Osteoblast (primary cell): ENCODE measurements around the gene IRX3. TPM values are rescaled to one million over a fixed set of nuclear protein-coding genes. Genes with fewer than 3 reads are reported as not detected.

Source experiments
- DNase-seq: peaks from one replicate; pipeline ENCODE4 v3.0.0; 2011; ENCODE audit warnings: low spot score, mixed read lengths; ENCODE audit not compliant: insufficient read length; ENCODE audit errors: missing footprints
- H2AFZ ChIP-seq: 2 replicates; pipeline ENCODE4 v1.6.0; 2011; ENCODE audit warnings: mild to moderate bottlenecking, low read length
- H3K27ac ChIP-seq: 2 replicates; pipeline ENCODE4 v1.5.1; 2011; ENCODE audit warnings: mild to moderate bottlenecking, low read depth, low read length, moderate library complexity
- H3K27me3 ChIP-seq: 2 replicates; pipeline ENCODE4 v1.6.0; 2012; ENCODE audit warnings: mild to moderate bottlenecking, control low read depth, inconsistent platforms, low read length, moderate library complexity; ENCODE audit not compliant: insufficient read depth
- H3K36me3 ChIP-seq: 2 replicates; pipeline ENCODE4 v1.5.1; 2011; ENCODE audit warnings: mild to moderate bottlenecking, low read length, control low read depth, moderate library complexity; ENCODE audit not compliant: insufficient read depth
- H3K4me1 ChIP-seq: 2 replicates; pipeline ENCODE4 v1.5.1; 2011; ENCODE audit warnings: mild to moderate bottlenecking, low read length, control low read depth, moderate library complexity; ENCODE audit not compliant: insufficient read depth
- H3K4me2 ChIP-seq: 2 replicates; pipeline ENCODE4 v1.6.0; 2011; ENCODE audit warnings: mild to moderate bottlenecking, low read length; ENCODE audit not compliant: insufficient read depth
- H3K4me3 ChIP-seq: fragments of 200-600 bp; sonication (generic); 3 replicates; pipeline ENCODE4 v1.5.1; 2012; ENCODE audit warnings: mild to moderate bottlenecking, low read length, inconsistent platforms; ENCODE audit not compliant: insufficient read depth
- H3K79me2 ChIP-seq: 2 replicates; pipeline ENCODE4 v1.6.0; 2012; ENCODE audit warnings: mild to moderate bottlenecking, low read length, control low read depth, inconsistent platforms; ENCODE audit not compliant: insufficient read depth
- H3K9me3 ChIP-seq: 2 replicates; pipeline ENCODE4 v1.5.1; 2011; ENCODE audit warnings: low read depth, low read length, control low read depth
- H4K20me1 ChIP-seq: 2 replicates; pipeline ENCODE4 v1.6.0; 2012; ENCODE audit warnings: mild to moderate bottlenecking, low read length, control low read depth; ENCODE audit not compliant: insufficient read depth
- total RNA-seq: library from RNA; depleted of rRNA; stranded (reverse); fragments of >200 nt; gene quantifications from 2 replicates; pipeline ENCODE4 v1.2.3, GENCODE V29; 2012
- TF ChIP-seq, protein P1 (sequence below): IDR thresholded peaks from 2 replicates; pipeline ENCODE4 v1.5.1; 2011; ENCODE audit warnings: mild to moderate bottlenecking, low read depth, low read length, moderate library complexity; ENCODE audit errors: extremely low read depth

Gene IRX3
- total RNA-seq, 1 donor = 71.7 TPM

DNA sequence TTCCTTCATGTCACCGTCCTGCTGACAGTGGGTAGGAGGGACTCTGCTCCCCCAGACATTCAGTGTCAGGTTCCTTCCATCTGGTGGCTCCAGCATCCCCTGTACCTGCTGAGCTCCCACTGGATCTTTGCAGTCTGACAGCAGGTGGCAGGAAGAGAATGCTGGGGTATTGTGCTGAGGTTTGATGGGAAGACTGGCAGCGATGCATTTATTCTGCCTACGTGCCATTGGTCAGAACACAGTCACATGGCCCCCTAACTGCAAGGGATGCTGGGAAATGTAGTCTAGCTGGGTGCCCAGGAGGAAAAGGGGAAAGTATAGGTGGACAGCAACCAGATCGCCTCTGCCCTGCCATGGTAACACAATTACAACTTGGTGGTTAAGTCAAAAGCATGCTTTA, 44.4 kb downstream of the IRX3 start:
- Histone ChIP-seq H3K4me3 (no peak overlapping the region), H3K27me3 (peaks cover 17% of the 10 kb centered on the region), H3K4me1 (no peaks in the 10 kb centered on the region), H3K9me3 (no peaks in the 10 kb centered on the region), H3K79me2 (no peaks in the 10 kb centered on the region), H3K36me3 (no peaks in the 10 kb centered on the region), H2AFZ (no peak overlapping the region), H4K20me1 (no peaks in the 10 kb centered on the region), H3K27ac (no peak overlapping the region), H3K4me2 (no peak overlapping the region)
- TF ChIP-seq, protein P1, sequence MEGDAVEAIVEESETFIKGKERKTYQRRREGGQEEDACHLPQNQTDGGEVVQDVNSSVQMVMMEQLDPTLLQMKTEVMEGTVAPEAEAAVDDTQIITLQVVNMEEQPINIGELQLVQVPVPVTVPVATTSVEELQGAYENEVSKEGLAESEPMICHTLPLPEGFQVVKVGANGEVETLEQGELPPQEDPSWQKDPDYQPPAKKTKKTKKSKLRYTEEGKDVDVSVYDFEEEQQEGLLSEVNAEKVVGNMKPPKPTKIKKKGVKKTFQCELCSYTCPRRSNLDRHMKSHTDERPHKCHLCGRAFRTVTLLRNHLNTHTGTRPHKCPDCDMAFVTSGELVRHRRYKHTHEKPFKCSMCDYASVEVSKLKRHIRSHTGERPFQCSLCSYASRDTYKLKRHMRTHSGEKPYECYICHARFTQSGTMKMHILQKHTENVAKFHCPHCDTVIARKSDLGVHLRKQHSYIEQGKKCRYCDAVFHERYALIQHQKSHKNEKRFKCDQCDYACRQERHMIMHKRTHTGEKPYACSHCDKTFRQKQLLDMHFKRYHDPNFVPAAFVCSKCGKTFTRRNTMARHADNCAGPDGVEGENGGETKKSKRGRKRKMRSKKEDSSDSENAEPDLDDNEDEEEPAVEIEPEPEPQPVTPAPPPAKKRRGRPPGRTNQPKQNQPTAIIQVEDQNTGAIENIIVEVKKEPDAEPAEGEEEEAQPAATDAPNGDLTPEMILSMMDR = no peak
- DNase-seq = peak; percentile 18

DNA sequence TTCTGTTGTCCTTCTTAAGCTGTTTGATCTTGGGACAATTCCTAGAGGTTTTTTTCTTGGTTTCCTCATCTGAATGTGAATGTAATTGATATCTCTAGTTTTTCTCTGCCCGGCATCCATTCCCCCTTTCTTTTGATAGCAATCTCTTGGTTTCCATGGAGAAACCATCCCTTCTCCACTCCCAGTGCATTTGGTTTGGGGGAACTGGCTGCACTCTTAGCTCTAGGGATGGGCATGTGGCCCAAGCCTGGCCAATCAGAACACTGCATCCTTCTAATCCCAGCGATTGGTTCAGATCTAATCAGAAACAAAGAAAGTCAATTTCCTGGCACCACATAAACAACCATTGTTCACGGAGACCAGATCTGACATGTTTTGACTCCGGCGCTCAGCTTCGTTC, 45.1 kb downstream of the IRX3 start:
- no peak overlapping the region for H2AFZ ChIP-seq
- TF ChIP-seq, protein P1 = no peak
- DNase-seq = no peak
- peaks cover 17% of the 10 kb centered on the region for H3K27me3 ChIP-seq
- H3K4me3 ChIP-seq = no peak overlapping the region
- no peaks in the 10 kb centered on the region for H3K4me1 ChIP-seq
- H3K36me3 ChIP-seq = no peaks in the 10 kb centered on the region
- H3K27ac ChIP-seq = no peak overlapping the region
- H3K9me3 ChIP-seq = no peaks in the 10 kb centered on the region
- H3K79me2 ChIP-seq = no peaks in the 10 kb centered on the region
- H4K20me1 ChIP-seq = no peaks in the 10 kb centered on the region
- H3K4me2 ChIP-seq = no peak overlapping the region

GRCh38 chr16:54240271-54241129, 46.1 kb downstream of the IRX3 start:
- Histone ChIP-seq H3K27ac (no peak overlapping the region), H2AFZ (no peak overlapping the region), H3K79me2 (no peaks in the 10 kb centered on the region), H3K4me3 (no peak overlapping the region), H3K27me3 (peaks cover 17% of the 10 kb centered on the region), H3K4me2 (no peak overlapping the region), H4K20me1 (no peaks in the 10 kb centered on the region), H3K9me3 (no peaks in the 10 kb centered on the region), H3K36me3 (no peaks in the 10 kb centered on the region), H3K4me1 (no peaks in the 10 kb centered on the region)
- TF ChIP-seq, protein P1 = no peak
- DNase-seq = peak; percentile 45

GRCh38 chr16:54239456-54239855, 47.1 kb downstream of the IRX3 start:
- H3K27me3 ChIP-seq = peaks cover 12% of the 10 kb centered on the region
- H3K79me2 ChIP-seq = no peaks in the 10 kb centered on the region
- H3K9me3 ChIP-seq = no peaks in the 10 kb centered on the region
- no peak overlapping the region for H2AFZ ChIP-seq
- H3K4me1 ChIP-seq = no peaks in the 10 kb centered on the region
- TF ChIP-seq, protein P1 = no peak
- no peaks in the 10 kb centered on the region for H4K20me1 ChIP-seq
- no peak overlapping the region for H3K4me2 ChIP-seq
- H3K36me3 ChIP-seq = no peaks in the 10 kb centered on the region
- DNase-seq = no peak
- H3K27ac ChIP-seq = no peak overlapping the region
- H3K4me3 ChIP-seq = no peak overlapping the region
